ENCODE measurements around the gene MT1E. TPM values are rescaled to one million over a fixed set of nuclear protein-coding genes. Genes with fewer than 3 reads are reported as not detected.

Gene MT1E
- total RNA-seq, 1 donor from 2014 or later: 5.2 TPM

GRCh38 chr16:56593573-56594291 is 31.8 kb upstream of the MT1E start:
- peaks cover 5% of the 10 kb centered on the region for H3K4me1 Mint-ChIP-seq (ENCODE audit: low read depth)
- no peak for TF ChIP-seq CTCF (IDR thresholded peaks at IDR 0.05; ENCODE audit: unreplicated experiment)
- H3K36me3 Mint-ChIP-seq (ENCODE audit: insufficient read depth): no peaks in the 10 kb centered on the region
- DNase-seq (ENCODE audit: low spot score, unreplicated experiment): no peak
- H3K27ac Mint-ChIP-seq: no peak overlapping the region
- peaks cover 70% of the 10 kb centered on the region for H3K27me3 Mint-ChIP-seq
- H3K9me3 Mint-ChIP-seq (ENCODE audit: low read depth): peaks cover 4% of the 10 kb centered on the region
- H3K4me3 Mint-ChIP-seq (ENCODE audit: low read depth): no peak overlapping the region

- Mint-ChIP-seq H3K36me3 (ENCODE audit: insufficient read depth) (no peaks in the 10 kb centered on the region), H3K27ac (no peak overlapping the region), H3K4me1 (ENCODE audit: low read depth) (peaks cover 3% of the 10 kb centered on the region), H3K27me3 (peaks cover 66% of the 10 kb centered on the region), H3K4me3 (ENCODE audit: low read depth) (no peak overlapping the region), H3K9me3 (ENCODE audit: low read depth) (peaks cover 4% of the 10 kb centered on the region)
- DNase-seq (ENCODE audit: low spot score, unreplicated experiment): no peak
- TF ChIP-seq CTCF (IDR thresholded peaks at IDR 0.05; ENCODE audit: unreplicated experiment): no peak
Measured at GRCh38 chr16:56594292-56594619, 31.3 kb upstream of the MT1E start.

- TF ChIP-seq CTCF (IDR thresholded peaks at IDR 0.05; ENCODE audit: unreplicated experiment): peak; percentile 62
- peaks cover 59% of the 10 kb centered on the region for H3K27me3 Mint-ChIP-seq
- H3K27ac Mint-ChIP-seq: no peak overlapping the region
- peaks cover 4% of the 10 kb centered on the region for H3K9me3 Mint-ChIP-seq (ENCODE audit: low read depth)
- no peak for DNase-seq (ENCODE audit: low spot score, unreplicated experiment)
- no peaks in the 10 kb centered on the region for H3K36me3 Mint-ChIP-seq (ENCODE audit: insufficient read depth)
- no peak overlapping the region for H3K4me3 Mint-ChIP-seq (ENCODE audit: low read depth)
- H3K4me1 Mint-ChIP-seq (ENCODE audit: low read depth): no peaks in the 10 kb centered on the region
Measured at GRCh38 chr16:56600398-56600999, 25.1 kb upstream of the MT1E start.

GRCh38 chr16:56601325-56601724 is 24.3 kb upstream of the MT1E start:
- peaks cover 63% of the 10 kb centered on the region for H3K27me3 Mint-ChIP-seq
- DNase-seq (ENCODE audit: low spot score, unreplicated experiment): no peak
- no peak overlapping the region for H3K27ac Mint-ChIP-seq
- H3K36me3 Mint-ChIP-seq (ENCODE audit: insufficient read depth): no peaks in the 10 kb centered on the region
- H3K4me3 Mint-ChIP-seq (ENCODE audit: low read depth): no peak overlapping the region
- no peak for TF ChIP-seq CTCF (IDR thresholded peaks at IDR 0.05; ENCODE audit: unreplicated experiment)
- peaks cover 4% of the 10 kb centered on the region for H3K9me3 Mint-ChIP-seq (ENCODE audit: low read depth)
- H3K4me1 Mint-ChIP-seq (ENCODE audit: low read depth): no peaks in the 10 kb centered on the region

- TF ChIP-seq CTCF (IDR thresholded peaks at IDR 0.05; ENCODE audit: unreplicated experiment): peak; percentile 40
- no peak overlapping the region for H3K27ac Mint-ChIP-seq
- no peaks in the 10 kb centered on the region for H3K9me3 Mint-ChIP-seq (ENCODE audit: low read depth)
- no peaks in the 10 kb centered on the region for H3K4me1 Mint-ChIP-seq (ENCODE audit: low read depth)
- H3K27me3 Mint-ChIP-seq: peaks cover 66% of the 10 kb centered on the region
- H3K4me3 Mint-ChIP-seq (ENCODE audit: low read depth): no peak overlapping the region
- no peaks in the 10 kb centered on the region for H3K36me3 Mint-ChIP-seq (ENCODE audit: insufficient read depth)
- DNase-seq (ENCODE audit: low spot score, unreplicated experiment): no peak
Measured at GRCh38 chr16:56603589-56603988, 22.0 kb upstream of the MT1E start.
